H1 (cell line): Measurements from ENCODE around the gene SH2D7. TPM values are rescaled to one million over a fixed set of nuclear protein-coding genes. Genes with fewer than 3 reads are reported as not detected.

Experiments
- CTCF ChIA-PET: fragments of 300-600 bp; sonication (Branson Sonifier 250); formaldehyde crosslinking; loops from one replicate; lab custom pipeline; 2021; ENCODE audit not compliant: partially characterized antibody; lab: Charles Lee
- POLR2A ChIA-PET: fragments of 300-600 bp; sonication (Branson Sonifier 250); formaldehyde crosslinking; loops from one replicate; lab custom pipeline; 2021; ENCODE audit warnings: inconsistent platforms; ENCODE audit not compliant: partially characterized antibody; lab: Charles Lee
- DNase-seq, 2 experiments: peaks; one replicate each; pipeline versions ENCODE4 v3.0.0 to v3.0.0-alpha.2; 2010 to 2022; ENCODE audit warnings: low spot score in 2 of 2, low read depth in 1 of 2, mixed read lengths in 1 of 2
- FAIRE-seq: peaks from 2 replicates; lab custom pipeline; 2011; peaks lifted over from hg19 to GRCh38; lab: Jason Lieb, UNC
- H2AFZ ChIP-seq: 2 replicates; pipeline ENCODE4 v1.8.1; 2012; ENCODE audit warnings: low read length, inconsistent platforms
- H2AK5ac ChIP-seq: 2 replicates; pipeline ENCODE4 v1.6.1; 2013; ENCODE audit warnings: low read depth, low read length
- H2BK120ac ChIP-seq: replicated peaks from 2 replicates; pipeline ENCODE3; 2013; ENCODE audit warnings: low read depth, low read length, inconsistent platforms
- H2BK12ac ChIP-seq: 2 replicates; pipeline ENCODE4 v1.6.1; 2013; ENCODE audit warnings: low read depth, low read length
- H2BK15ac ChIP-seq: 2 replicates; pipeline ENCODE4 v1.6.1; 2013; ENCODE audit warnings: low read length
- H2BK20ac ChIP-seq: 2 replicates; pipeline ENCODE4 v1.6.1; 2013; ENCODE audit warnings: low read length
- H2BK5ac ChIP-seq: 2 replicates; pipeline ENCODE4 v1.6.1; 2013; ENCODE audit warnings: low read depth, low read length
- H3K14ac ChIP-seq: 2 replicates; pipeline ENCODE4 v1.6.1; 2013; ENCODE audit warnings: inconsistent platforms; ENCODE audit not compliant: insufficient read length
- H3K18ac ChIP-seq: 2 replicates; pipeline ENCODE4 v1.6.1; 2013; ENCODE audit warnings: low read length; ENCODE audit errors: extremely low read depth
- H3K23ac ChIP-seq: 2 replicates; pipeline ENCODE4 v1.6.1; 2013; ENCODE audit warnings: inconsistent platforms; ENCODE audit not compliant: insufficient read length
- H3K23me2 ChIP-seq: 2 replicates; pipeline ENCODE4 v1.6.1; 2013; ENCODE audit warnings: low read depth, low read length
- H3K27ac ChIP-seq: 2 replicates; pipeline ENCODE4 v1.6.1; 2011; ENCODE audit warnings: low read depth, low read length, inconsistent platforms
- H3K27me3 ChIP-seq, 4 experiments: replicated peaks in 1 of 4; 1 replicate in 1 of 4; 2 replicates in 3 of 4; pipeline versions ENCODE4 v1.6.1 to v1.8.1; 2011 to 2013; ENCODE audit warnings: low read length in 3 of 4, mild to moderate bottlenecking in 3 of 4, inconsistent platforms in 2 of 4, mixed read lengths in 2 of 4, moderate library complexity in 1 of 4; ENCODE audit not compliant: control insufficient read depth in 3 of 4, insufficient read depth in 3 of 4; ENCODE audit errors: extremely low read depth in 1 of 4
- H3K36me3 ChIP-seq, 4 experiments: 2 replicates each; pipeline versions ENCODE4 v1.6.1 to v1.8.1; 2011 to 2013; ENCODE audit warnings: mild to moderate bottlenecking in 4 of 4, low read length in 3 of 4, moderate library complexity in 2 of 4, control low read depth in 1 of 4, inconsistent platforms in 1 of 4; ENCODE audit not compliant: insufficient read depth in 4 of 4, control insufficient read depth in 2 of 4
- H3K4ac ChIP-seq: replicated peaks from 2 replicates; pipeline ENCODE3; 2013; ENCODE audit warnings: low read length, low read depth, mixed read lengths, inconsistent platforms; ENCODE audit not compliant: insufficient read length
- H3K4me1 ChIP-seq, 4 experiments: replicated peaks in 1 of 4; 1 replicate in 1 of 4; 2 replicates in 3 of 4; pipeline versions ENCODE4 v1.6.1 to v1.8.1; 2011 to 2013; ENCODE audit warnings: low read length in 3 of 4, inconsistent platforms in 2 of 4, mixed read lengths in 1 of 4; ENCODE audit not compliant: insufficient read depth in 4 of 4, control insufficient read depth in 3 of 4
- H3K4me2 ChIP-seq, 2 experiments: 2 replicates each; pipeline versions ENCODE4 v1.6.1 to v1.8.1; 2011 to 2013; ENCODE audit warnings: low read depth in 2 of 2, low read length in 2 of 2, control low read depth in 1 of 2, inconsistent platforms in 1 of 2, mild to moderate bottlenecking in 1 of 2; ENCODE audit not compliant: insufficient read depth in 1 of 2
- H3K4me3 ChIP-seq, 4 experiments: fragments of 200-600, 300-600 bp in 1 of 4; sonication (generic), shearing (Covaris generic), sonication (Bioruptor Twin) in 1 of 4; 2 replicates each; pipeline versions ENCODE4 v1.5.1 to v1.8.1; 2011 to 2016; ENCODE audit warnings: low read length in 4 of 4, low read depth in 3 of 4, control low read depth in 2 of 4, inconsistent platforms in 2 of 4, mild to moderate bottlenecking in 2 of 4, mixed read lengths in 1 of 4, moderate library complexity in 1 of 4; ENCODE audit not compliant: insufficient read depth in 2 of 4; ENCODE audit errors: extremely low read depth in 1 of 4
- H3K56ac ChIP-seq: replicated peaks from 2 replicates; pipeline ENCODE3; 2013; ENCODE audit warnings: low read depth, mild to moderate bottlenecking, mixed read lengths, low read length, inconsistent platforms; ENCODE audit not compliant: insufficient read length
- H3K79me1 ChIP-seq: 2 replicates; pipeline ENCODE4 v1.6.1; 2013; ENCODE audit warnings: low read depth, low read length, control low read depth
- H3K79me2 ChIP-seq, 2 experiments: 2 replicates each; pipeline versions ENCODE4 v1.6.1 to v1.8.1; 2012 to 2013; ENCODE audit warnings: low read length in 2 of 2, mild to moderate bottlenecking in 2 of 2, inconsistent platforms in 1 of 2; ENCODE audit not compliant: insufficient read depth in 2 of 2, control insufficient read depth in 1 of 2
- H3K9ac ChIP-seq, 4 experiments: replicated peaks in 1 of 4; 1 replicate in 1 of 4; 2 replicates in 3 of 4; pipeline versions ENCODE4 v1.6.1 to v1.8.1; 2011 to 2013; ENCODE audit warnings: low read depth in 3 of 4, low read length in 3 of 4, control low read depth in 2 of 4, mild to moderate bottlenecking in 2 of 4, moderate library complexity in 2 of 4, inconsistent platforms in 1 of 4; ENCODE audit errors: extremely low read depth in 1 of 4
- H3K9me3 ChIP-seq, 2 experiments: 2 replicates each; pipeline versions ENCODE4 v1.6.1 to v1.8.1; 2012 to 2013; ENCODE audit warnings: mild to moderate bottlenecking in 2 of 2, moderate library complexity in 2 of 2, control low read depth in 1 of 2, inconsistent platforms in 1 of 2, low read depth in 1 of 2, low read length in 1 of 2, mixed read lengths in 1 of 2; ENCODE audit not compliant: insufficient read depth in 2 of 2
- H4K20me1 ChIP-seq, 2 experiments: replicated peaks in 1 of 2; 2 replicates each; pipeline versions ENCODE3 to v1.8.1; 2011 to 2013; ENCODE audit warnings: inconsistent platforms in 2 of 2, low read length in 2 of 2, mild to moderate bottlenecking in 1 of 2; ENCODE audit not compliant: insufficient read depth in 2 of 2, control insufficient read depth in 1 of 2
- H4K5ac ChIP-seq: 2 replicates; pipeline ENCODE4 v1.6.1; 2013; ENCODE audit warnings: low read length, low read depth, mixed read lengths, inconsistent platforms; ENCODE audit not compliant: insufficient read length
- H4K8ac ChIP-seq: 2 replicates; pipeline ENCODE4 v1.8.0; 2013; ENCODE audit warnings: mild to moderate bottlenecking, moderate library complexity, low read length, inconsistent platforms; ENCODE audit not compliant: insufficient read depth; ENCODE audit errors: extremely low read depth
- H4K91ac ChIP-seq: replicated peaks from 2 replicates; pipeline ENCODE3; 2013; ENCODE audit warnings: low read length, mixed read lengths, inconsistent platforms; ENCODE audit not compliant: insufficient read length
- ATF3 ChIP-seq: IDR thresholded peaks from 2 replicates; pipeline ENCODE4 v1.6.1; 2011; ENCODE audit warnings: low read depth, mild to moderate bottlenecking, low read length; ENCODE audit not compliant: insufficient read depth
- CBX5 ChIP-seq: fragments of 300-800, 300-1000 bp; sonication (generic); IDR thresholded peaks from 2 replicates; pipeline ENCODE4 v1.7.1; 2016; ENCODE audit warnings: antibody characterized with exemption, low read length, low read depth
- CBX8 ChIP-seq: fragments of 300-800, 300-1000 bp; sonication (generic); IDR thresholded peaks from 2 replicates; pipeline ENCODE4 v1.7.1; 2016; ENCODE audit warnings: low read depth, low read length, borderline replicate concordance
- CHD2 ChIP-seq: IDR thresholded peaks from 2 replicates; pipeline ENCODE4 v1.6.1; 2012; ENCODE audit warnings: low read length, improper control_type of control experiment
- HDAC2 ChIP-seq, 2 experiments: fragments of 300-600 bp in 1 of 2; sonication (generic) in 1 of 2; IDR thresholded peaks; 2 replicates each; pipeline ENCODE4 v1.6.1; 2011 to 2012; ENCODE audit warnings: low read depth in 2 of 2, low read length in 2 of 2, mild to moderate bottlenecking in 2 of 2, moderate library complexity in 2 of 2, borderline replicate concordance in 1 of 2, inconsistent platforms in 1 of 2
- NRF1 ChIP-seq: IDR thresholded peaks from 2 replicates; pipeline ENCODE4 v1.6.1; 2011; ENCODE audit warnings: mild to moderate bottlenecking, low read depth, low read length, improper control_type of control experiment
- RFX5 ChIP-seq: IDR thresholded peaks from 2 replicates; pipeline ENCODE4 v1.6.1; 2011; ENCODE audit warnings: low read depth, low read length, improper control_type of control experiment, borderline replicate concordance
- WGBS, 2 experiments: shearing (Covaris generic) in 1 of 2; methylation state at CpG; one replicate each; pipeline versions ENCODE4 v1.1.6 to v1.1.7; 2013 to 2015; ENCODE audit warnings: low lambda C conversion rate in 2 of 2, mixed read lengths in 2 of 2, inconsistent platforms in 1 of 2, low coverage in 1 of 2, missing lambda C conversion rate in 1 of 2; ENCODE audit not compliant: insufficient replicate concordance in 2 of 2, insufficient coverage in 1 of 2, insufficient read length in 1 of 2; ENCODE audit errors: extremely low coverage in 1 of 2, missing lambda C conversion rate in 1 of 2; 5-methylcytosine and 5-hydroxymethylcytosine counted together
- polyA plus RNA-seq, 7 experiments: library from polyadenylated mRNA; depleted of rRNA in 3 of 7; stranded (reverse) in 5 of 7; unstranded in 2 of 7; fragments of >200 nt in 5 of 7; fragments of 200-250 nt in 2 of 7; gene quantifications; 1 replicate in 5 of 7; 2 replicates in 1 of 7; 4 replicates in 1 of 7; pipeline versions ENCODE4 v1.2.1 to v1.2.3, GENCODE V29; 2011 to 2013; ENCODE audit warnings: missing spikeins in 2 of 7, mixed read lengths in 2 of 7
- total RNA-seq: library from RNA; stranded (reverse); fragmentation: NEBNext Ultra II Directional; extraction: Animal tissue kit (Norgen Biotek cat#: 25700); gene quantifications from 2 replicates; pipeline ENCODE4 v1.2.1, GENCODE V29; 2021

Gene SH2D7
- total and polyA plus RNA-seq, 2 of the 8 experiments (the other 6 are each of a cell fraction or from before 2014, with no cell fraction given) = not detected

GRCh38 chr15:78111788-78112187 lies 19.4 kb downstream of the SH2D7 start:
- H3K4me1 ChIP-seq = peaks cover 0 to 5% (median 1%) of the 10 kb centered on the region in 4 experiments; a peak in 1 of 7 replicates
- H3K9ac ChIP-seq = no peak overlapping the region
- no peak overlapping the region for H2BK120ac ChIP-seq
- H3K79me1 ChIP-seq = no peaks in the 10 kb centered on the region
- no peak overlapping the region for H3K14ac ChIP-seq
- H3K9me3 ChIP-seq = no peaks in the 10 kb centered on the region
- H3K18ac ChIP-seq = no peak overlapping the region
- H3K36me3 ChIP-seq = peaks cover 0 to 2% (median 0%) of the 10 kb centered on the region in 4 experiments; a peak in 1 of 8 replicates
- H2BK5ac ChIP-seq = no peak overlapping the region
- H3K23ac ChIP-seq = no peak overlapping the region
- H3K4ac ChIP-seq = no peak overlapping the region
- no peak overlapping the region for H3K4me3 ChIP-seq
- H2BK15ac ChIP-seq = no peak overlapping the region
- H2AFZ ChIP-seq = no peak overlapping the region
- FAIRE-seq (no peak), DNase-seq (no peak)
- H3K23me2 ChIP-seq = no peaks in the 10 kb centered on the region
- no peak overlapping the region for H3K27ac ChIP-seq
- ChIA-PET CTCF (interaction anchor here (0.7 to 16.8 kb wide), 25 partner anchors 9 to 533 kb away, joined by 3 to 226 read pairs (median 5); partner anchors contain the start of gene CIB2), POLR2A (no interaction called here)
- TF ChIP-seq CBX5 = no peak
- TF ChIP-seq CHD2 = no peak
- TF ChIP-seq NRF1 = no peak
- no peak for TF ChIP-seq ATF3
- no peak for TF ChIP-seq HDAC2 (IDR thresholded peaks at IDR 0.05; ENCODE audit: borderline replicate concordance in 1 of 2, low read depth in 2 of 2, low read length in 2 of 2)
- no peak for TF ChIP-seq CBX8
- no peak for TF ChIP-seq RFX5
- H2BK12ac ChIP-seq = no peak overlapping the region
- H4K8ac ChIP-seq = no peak overlapping the region
- H4K5ac ChIP-seq = no peak overlapping the region
- no peak overlapping the region for H4K91ac ChIP-seq
- no peak overlapping the region for H2BK20ac ChIP-seq
- H3K4me2 ChIP-seq = no peak overlapping the region
- H3K79me2 ChIP-seq = no peaks in the 10 kb centered on the region
- no peak overlapping the region for H2AK5ac ChIP-seq
- H4K20me1 ChIP-seq = peaks cover 2 to 3% of the 10 kb centered on the region in 2 experiments
- H3K27me3 ChIP-seq = no peaks in the 10 kb centered on the region
- WGBS, 2 experiments = 81% methylated on average over 3 of the region's 3 CpGs; no CpG with 5 or more reads in 1 of the 2 experiments
- no peak overlapping the region for H3K56ac ChIP-seq
